Neural crest cell (in vitro differentiated cells): ENCODE results near the gene MTMR2. TPM values are rescaled to one million over a fixed set of nuclear protein-coding genes. Genes with fewer than 3 reads are reported as not detected.

Experiments used
- DNase-seq: peaks from one replicate; pipeline ENCODE4 v3.0.0; 2021; ENCODE audit warnings: low read depth, mixed read lengths, low spot score
- H3K27ac Mint-ChIP-seq: one replicate; pipeline ENCODE4 v1.8.0; 2021; ENCODE audit warnings: mild to moderate bottlenecking, mixed read lengths; ENCODE audit not compliant: unreplicated experiment
- H3K27me3 Mint-ChIP-seq: 2 replicates; pipeline ENCODE4 v1.8.0; 2021; ENCODE audit warnings: low read depth, mild to moderate bottlenecking, mixed read lengths
- H3K36me3 Mint-ChIP-seq: 2 replicates; pipeline ENCODE4 v1.8.0; 2021; ENCODE audit warnings: low read depth, mild to moderate bottlenecking, mixed read lengths
- H3K4me1 Mint-ChIP-seq: 2 replicates; pipeline ENCODE4 v1.8.0; 2021; ENCODE audit warnings: mixed read lengths
- H3K4me3 Mint-ChIP-seq: one replicate; pipeline ENCODE4 v1.8.0; 2021; ENCODE audit warnings: mild to moderate bottlenecking, mixed read lengths
- H3K9me3 Mint-ChIP-seq: 2 replicates; pipeline ENCODE4 v1.8.0; 2021; ENCODE audit warnings: mixed read lengths
- total RNA-seq: library from RNA; stranded (reverse); gene quantifications from 2 replicates; pipeline ENCODE4 v1.2.1, GENCODE V29; 2021
- TF ChIP-seq, protein P1 (sequence below): fragments of 200-600 bp; sonication (generic); conservative IDR thresholded peaks from 2 replicates; pipeline ENCODE4 v1.5.0; 2021; ENCODE audit warnings: antibody characterized with exemption, mild to moderate bottlenecking

The MTMR2 gene
- total RNA-seq, 1 donor from 2014 or later: 49.9 TPM

- Mint-ChIP-seq H3K27me3 (no peaks in the 10 kb centered on the region), H3K27ac (peak overlapping the region; percentile 95), H3K9me3 (no peaks in the 10 kb centered on the region), H3K4me1 (peaks cover 37% of the 10 kb centered on the region), H3K36me3 (no peaks in the 10 kb centered on the region), H3K4me3 (peak overlapping the region; percentile 99)
- DNase-seq: no peak
- TF ChIP-seq, protein P1, sequence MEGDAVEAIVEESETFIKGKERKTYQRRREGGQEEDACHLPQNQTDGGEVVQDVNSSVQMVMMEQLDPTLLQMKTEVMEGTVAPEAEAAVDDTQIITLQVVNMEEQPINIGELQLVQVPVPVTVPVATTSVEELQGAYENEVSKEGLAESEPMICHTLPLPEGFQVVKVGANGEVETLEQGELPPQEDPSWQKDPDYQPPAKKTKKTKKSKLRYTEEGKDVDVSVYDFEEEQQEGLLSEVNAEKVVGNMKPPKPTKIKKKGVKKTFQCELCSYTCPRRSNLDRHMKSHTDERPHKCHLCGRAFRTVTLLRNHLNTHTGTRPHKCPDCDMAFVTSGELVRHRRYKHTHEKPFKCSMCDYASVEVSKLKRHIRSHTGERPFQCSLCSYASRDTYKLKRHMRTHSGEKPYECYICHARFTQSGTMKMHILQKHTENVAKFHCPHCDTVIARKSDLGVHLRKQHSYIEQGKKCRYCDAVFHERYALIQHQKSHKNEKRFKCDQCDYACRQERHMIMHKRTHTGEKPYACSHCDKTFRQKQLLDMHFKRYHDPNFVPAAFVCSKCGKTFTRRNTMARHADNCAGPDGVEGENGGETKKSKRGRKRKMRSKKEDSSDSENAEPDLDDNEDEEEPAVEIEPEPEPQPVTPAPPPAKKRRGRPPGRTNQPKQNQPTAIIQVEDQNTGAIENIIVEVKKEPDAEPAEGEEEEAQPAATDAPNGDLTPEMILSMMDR: no peak
Observed at GRCh38 chr11:95923439-95923727, 524 bp downstream of the MTMR2 start.

GRCh38 chr11:95922536-95923438 is 1.1 kb downstream of the MTMR2 start:
- Mint-ChIP-seq H3K36me3 (no peaks in the 10 kb centered on the region), H3K9me3 (no peaks in the 10 kb centered on the region), H3K27me3 (no peaks in the 10 kb centered on the region), H3K4me1 (peaks cover 37% of the 10 kb centered on the region), H3K27ac (peak overlapping the region; percentile 95), H3K4me3 (peak overlapping the region; percentile 99)
- DNase-seq: no peak
- TF ChIP-seq, protein P1: no peak

DNA sequence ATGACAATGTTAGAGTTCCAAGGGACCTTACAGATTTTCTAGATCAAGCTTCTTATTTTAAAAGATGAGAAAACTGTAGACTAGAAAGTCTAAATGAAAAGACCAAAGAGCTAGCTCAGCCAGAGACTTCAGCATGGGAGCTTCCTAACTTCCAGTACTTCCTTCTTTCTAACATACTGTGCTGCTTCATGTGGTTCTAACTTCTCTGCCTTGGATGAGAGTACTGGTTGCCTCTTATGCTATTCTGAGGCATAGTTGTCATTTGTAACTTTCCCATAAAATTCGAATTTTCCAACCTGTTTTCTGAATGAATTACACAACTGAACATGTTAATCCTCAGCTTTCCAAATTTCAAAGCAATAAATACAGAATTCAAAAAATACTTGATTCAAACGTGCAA is 1.8 kb downstream of the MTMR2 start:
- no peak overlapping the region for H3K27ac Mint-ChIP-seq
- H3K9me3 Mint-ChIP-seq: no peaks in the 10 kb centered on the region
- H3K4me1 Mint-ChIP-seq: peaks cover 37% of the 10 kb centered on the region

DNA sequence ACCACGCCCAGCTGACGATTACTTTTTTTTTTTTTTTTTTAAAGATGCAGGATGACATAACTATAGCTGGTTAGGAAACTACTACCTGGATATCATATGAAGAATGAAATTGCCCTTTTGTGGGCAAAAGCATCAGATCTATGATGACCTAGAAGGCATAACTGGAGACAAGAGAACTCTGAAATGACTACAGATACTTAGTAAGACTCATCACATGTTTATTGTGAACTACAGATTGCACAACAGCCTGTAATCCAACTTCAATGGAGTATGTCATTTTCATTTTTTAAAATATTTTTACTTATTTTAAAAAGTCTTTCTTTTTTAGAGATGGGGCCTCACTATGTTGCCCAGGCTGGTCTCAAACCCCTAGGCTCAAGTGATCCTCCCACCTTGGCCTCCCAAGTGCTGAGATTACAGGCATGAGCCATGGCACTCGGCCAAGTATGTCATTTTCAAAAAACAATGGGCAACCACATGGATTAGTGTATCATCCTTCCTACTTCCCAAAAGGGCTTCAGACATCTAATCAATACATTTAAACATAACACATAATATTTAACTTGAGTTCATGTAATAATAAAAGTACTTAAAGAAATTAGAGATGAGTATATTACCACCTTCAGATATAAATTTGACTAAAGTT is 3.3 kb downstream of the MTMR2 start:
- no peaks in the 10 kb centered on the region for H3K27me3 Mint-ChIP-seq
- TF ChIP-seq, protein P1: no peak
- H3K9me3 Mint-ChIP-seq: no peaks in the 10 kb centered on the region
- no peak overlapping the region for H3K27ac Mint-ChIP-seq
- no peaks in the 10 kb centered on the region for H3K36me3 Mint-ChIP-seq
- no peak for DNase-seq
- peaks cover 37% of the 10 kb centered on the region for H3K4me1 Mint-ChIP-seq
- H3K4me3 Mint-ChIP-seq: peak overlapping the region; percentile 14

More for the DNA sequence above, 1.8 kb downstream of the MTMR2 start:
- no peaks in the 10 kb centered on the region for H3K27me3 Mint-ChIP-seq
- TF ChIP-seq, protein P1: no peak
- peak overlapping the region; percentile 73 for H3K4me3 Mint-ChIP-seq
- no peak for DNase-seq
- no peaks in the 10 kb centered on the region for H3K36me3 Mint-ChIP-seq

GRCh38 chr11:95919514-95919913 is 4.4 kb downstream of the MTMR2 start:
- no peaks in the 10 kb centered on the region for H3K9me3 Mint-ChIP-seq
- DNase-seq: no peak
- TF ChIP-seq, protein P1: no peak
- no peaks in the 10 kb centered on the region for H3K27me3 Mint-ChIP-seq
- no peak overlapping the region for H3K27ac Mint-ChIP-seq
- H3K36me3 Mint-ChIP-seq: no peaks in the 10 kb centered on the region
- peaks cover 28% of the 10 kb centered on the region for H3K4me1 Mint-ChIP-seq
- no peak overlapping the region for H3K4me3 Mint-ChIP-seq
